ENCODE data around the gene PLEKHA6. TPM values are rescaled to one million over a fixed set of nuclear protein-coding genes. Genes with fewer than 3 reads are reported as not detected.

PLEKHA6 gene
- polyA plus RNA-seq, 1 donor from 2014 or later = 22.6 TPM

GRCh38 chr1:204316164-204316563 lies 43.6 kb downstream of the PLEKHA6 start:
- Histone ChIP-seq H3K9me3 (ENCODE audit: low read length) (no peaks in the 10 kb centered on the region), H3K9me2 (ENCODE audit: insufficient read depth, low read length) (no peaks in the 10 kb centered on the region), H3K27ac (ENCODE audit: low read length) (no peak overlapping the region), H3K36me3 (ENCODE audit: insufficient read depth, low read length) (no peaks in the 10 kb centered on the region), H3F3A (ENCODE audit: insufficient read depth, low read length, poor library complexity, severe bottlenecking) (no peaks in the 10 kb centered on the region), H3K79me2 (replicated peaks; ENCODE audit: insufficient read depth, low read length) (peaks cover 5% of the 10 kb centered on the region), H3K4me2 (ENCODE audit: low read length) (no peak overlapping the region), H3K4me3 (ENCODE audit: low read length) (no peak overlapping the region), H3K27me3 (ENCODE audit: insufficient read depth, low read depth, low read length) (no peaks in the 10 kb centered on the region), H4K20me1 (ENCODE audit: insufficient read depth) (peaks cover 3% of the 10 kb centered on the region), H2AFZ (ENCODE audit: low read depth, low read length) (no peak overlapping the region), H3K9ac (ENCODE audit: low read length) (no peak overlapping the region)
- TF ChIP-seq POLR2AphosphoS5 (IDR thresholded peaks at IDR 0.05) = no peak

GRCh38 chr1:204314893-204315658 lies 44.7 kb downstream of the PLEKHA6 start:
- H2AFZ ChIP-seq (ENCODE audit: low read depth, low read length) = no peak overlapping the region
- H3F3A ChIP-seq (ENCODE audit: insufficient read depth, low read length, poor library complexity, severe bottlenecking) = no peaks in the 10 kb centered on the region
- TF ChIP-seq POLR2AphosphoS5 (IDR thresholded peaks at IDR 0.05) = no peak
- TF ChIP-seq TAF1 (IDR thresholded peaks at IDR 0.05; ENCODE audit: low read depth) = no peak
- no peak for TF ChIP-seq SMC3 (conservative IDR thresholded peaks at IDR 0.05; ENCODE audit: poor library complexity)
- no peak for TF ChIP-seq REST (IDR thresholded peaks at IDR 0.05; ENCODE audit: borderline replicate concordance)
- TF ChIP-seq EP300 (conservative IDR thresholded peaks at IDR 0.05; ENCODE audit: poor library complexity, severe bottlenecking) = no peak
- no peak for TF ChIP-seq EZH2 (IDR thresholded peaks at IDR 0.05; ENCODE audit: borderline replicate concordance, insufficient read depth, low read length, poor library complexity, severe bottlenecking)
- TF ChIP-seq MXI1 (conservative IDR thresholded peaks at IDR 0.05; ENCODE audit: poor library complexity, severe bottlenecking) = no peak
- TF ChIP-seq CTCF (IDR thresholded peaks at IDR 0.05; ENCODE audit: poor library complexity, severe bottlenecking) = no peak
- TF ChIP-seq RAD21 (conservative IDR thresholded peaks at IDR 0.05) = no peak
- H3K27me3 ChIP-seq (ENCODE audit: insufficient read depth, low read depth, low read length) = no peaks in the 10 kb centered on the region
- peaks cover 5% of the 10 kb centered on the region for H3K79me2 ChIP-seq (replicated peaks; ENCODE audit: insufficient read depth, low read length)
- no peak overlapping the region for H3K9ac ChIP-seq (ENCODE audit: low read length)
- no peak overlapping the region for H3K4me2 ChIP-seq (ENCODE audit: low read length)
- no peaks in the 10 kb centered on the region for H3K9me3 ChIP-seq (ENCODE audit: low read length)
- no peaks in the 10 kb centered on the region for H3K9me2 ChIP-seq (ENCODE audit: insufficient read depth, low read length)
- H3K36me3 ChIP-seq (ENCODE audit: insufficient read depth, low read length) = no peaks in the 10 kb centered on the region
- no peak overlapping the region for H3K27ac ChIP-seq (ENCODE audit: low read length)
- peaks cover 3% of the 10 kb centered on the region for H4K20me1 ChIP-seq (ENCODE audit: insufficient read depth)
- no peak overlapping the region for H3K4me3 ChIP-seq (ENCODE audit: low read length)

Measured in neural cell (in vitro differentiated cells).